ENCODE measurements around the gene BCL6B.

DNA sequence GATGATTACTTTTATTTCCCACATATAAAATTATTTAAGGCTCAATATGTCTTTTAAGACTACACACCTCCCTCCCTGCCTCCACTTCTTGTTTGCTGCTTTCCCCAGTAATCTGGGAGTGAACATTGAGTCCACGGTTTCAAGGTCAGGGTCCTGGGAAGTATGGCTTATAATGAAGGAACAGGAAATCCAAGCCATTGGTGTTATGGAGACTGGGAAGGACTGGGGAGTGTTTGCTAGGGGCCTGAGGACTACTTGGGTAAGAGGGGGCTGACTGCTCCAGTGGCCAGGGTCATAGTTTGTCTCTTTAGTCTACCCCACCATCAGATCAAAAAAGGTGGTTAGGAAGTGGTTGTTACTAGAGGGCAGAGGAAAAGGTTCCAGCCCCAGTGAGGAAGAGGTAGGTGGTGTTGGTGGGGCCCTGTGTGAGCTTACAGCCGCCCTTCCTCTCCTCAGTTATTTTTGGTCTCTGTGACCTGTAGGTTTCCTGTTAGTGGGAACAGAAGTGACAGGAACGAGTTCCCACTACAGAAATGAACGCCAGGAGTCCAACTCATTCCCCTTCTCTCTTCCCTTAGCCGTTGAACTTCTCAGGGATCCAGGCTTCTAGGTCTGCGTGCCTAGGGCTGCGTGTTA, 12.2 kb downstream of the BCL6B start:
- TF ChIP-seq, protein P1, sequence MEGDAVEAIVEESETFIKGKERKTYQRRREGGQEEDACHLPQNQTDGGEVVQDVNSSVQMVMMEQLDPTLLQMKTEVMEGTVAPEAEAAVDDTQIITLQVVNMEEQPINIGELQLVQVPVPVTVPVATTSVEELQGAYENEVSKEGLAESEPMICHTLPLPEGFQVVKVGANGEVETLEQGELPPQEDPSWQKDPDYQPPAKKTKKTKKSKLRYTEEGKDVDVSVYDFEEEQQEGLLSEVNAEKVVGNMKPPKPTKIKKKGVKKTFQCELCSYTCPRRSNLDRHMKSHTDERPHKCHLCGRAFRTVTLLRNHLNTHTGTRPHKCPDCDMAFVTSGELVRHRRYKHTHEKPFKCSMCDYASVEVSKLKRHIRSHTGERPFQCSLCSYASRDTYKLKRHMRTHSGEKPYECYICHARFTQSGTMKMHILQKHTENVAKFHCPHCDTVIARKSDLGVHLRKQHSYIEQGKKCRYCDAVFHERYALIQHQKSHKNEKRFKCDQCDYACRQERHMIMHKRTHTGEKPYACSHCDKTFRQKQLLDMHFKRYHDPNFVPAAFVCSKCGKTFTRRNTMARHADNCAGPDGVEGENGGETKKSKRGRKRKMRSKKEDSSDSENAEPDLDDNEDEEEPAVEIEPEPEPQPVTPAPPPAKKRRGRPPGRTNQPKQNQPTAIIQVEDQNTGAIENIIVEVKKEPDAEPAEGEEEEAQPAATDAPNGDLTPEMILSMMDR (IDR thresholded peaks at IDR 0.05; ENCODE audit: insufficient read depth, low read length, poor library complexity, severe bottlenecking): no peak
- no peak for TF ChIP-seq EZH2phosphoT487 (conservative IDR thresholded peaks at IDR 0.05; ENCODE audit: low read length)
